CD8-positive, alpha-beta memory T cell (primary cell): ENCODE results near the gene SPATA46. TPM values are rescaled to one million over a fixed set of nuclear protein-coding genes. Genes with fewer than 3 reads are reported as not detected.
"Not testable (repeated sequence)": the region's sequence is repeated elsewhere in the genome, so short reads cannot be mapped to it uniquely, and the experiment has no call there.

Experiments
- CTCF ChIA-PET: fragments of 350-600 bp; sonication (Branson Sonifier 250); formaldehyde crosslinking; loops from one replicate; lab custom pipeline; 2021; ENCODE audit warnings: antibody characterized with exemption; lab: Charles Lee
- POLR2A ChIA-PET: fragments of 350-600 bp; sonication (Branson Sonifier 250); formaldehyde crosslinking; loops from one replicate; lab custom pipeline; 2021; ENCODE audit warnings: antibody characterized with exemption; lab: Charles Lee
- DNase-seq, 5 donors: peaks; one replicate each; pipeline versions ENCODE4 v3.0.0 to v3.0.0-alpha.2; 2020 to 2022; ENCODE audit warnings: mixed read lengths in 1 of 5
- H3K27ac ChIP-seq: one replicate; pipeline ENCODE4 v1.7.0; 2013; ENCODE audit warnings: low read depth, mild to moderate bottlenecking, low read length, moderate library complexity
- H3K27me3 ChIP-seq: 2 replicates; pipeline ENCODE4 v1.7.0; 2013; ENCODE audit warnings: low read length, mild to moderate bottlenecking; ENCODE audit not compliant: insufficient read depth, poor library complexity, severe bottlenecking
- H3K36me3 ChIP-seq: 2 replicates; pipeline ENCODE4 v1.7.0; 2013; ENCODE audit warnings: mild to moderate bottlenecking, low read length, moderate library complexity; ENCODE audit not compliant: insufficient read depth
- H3K4me1 ChIP-seq: 2 replicates; pipeline ENCODE4 v1.7.0; 2013; ENCODE audit warnings: mild to moderate bottlenecking, low read length, moderate library complexity; ENCODE audit not compliant: insufficient read depth
- H3K4me3 ChIP-seq: 2 replicates; pipeline ENCODE4 v1.7.0; 2013; ENCODE audit warnings: mild to moderate bottlenecking, low read length
- H3K9me3 ChIP-seq: 2 replicates; pipeline ENCODE4 v1.7.0; 2013; ENCODE audit warnings: mild to moderate bottlenecking, low read length
- H3K27ac Mint-ChIP-seq, 8 donors: one replicate each; pipeline ENCODE4 v1.8.0; 2020 to 2021; ENCODE audit warnings: mixed read lengths in 8 of 8, mild to moderate bottlenecking in 6 of 8, inconsistent platforms in 3 of 8, moderate library complexity in 3 of 8
- H3K27me3 Mint-ChIP-seq, 2 donors: one replicate each; pipeline ENCODE4 v1.8.0; 2020 to 2021; ENCODE audit warnings: mixed read lengths in 2 of 2, mild to moderate bottlenecking in 1 of 2, moderate library complexity in 1 of 2
- H3K36me3 Mint-ChIP-seq, 3 donors: one replicate each; pipeline ENCODE4 v1.8.0; 2020 to 2021; ENCODE audit warnings: mixed read lengths in 3 of 3, inconsistent platforms in 1 of 3, mild to moderate bottlenecking in 1 of 3
- H3K4me1 Mint-ChIP-seq, 3 donors: one replicate each; pipeline ENCODE4 v1.8.0; 2020 to 2021; ENCODE audit warnings: mixed read lengths in 3 of 3, inconsistent platforms in 1 of 3, mild to moderate bottlenecking in 1 of 3
- H3K4me3 Mint-ChIP-seq, 7 donors: one replicate each; pipeline ENCODE4 v1.8.0; 2020 to 2021; ENCODE audit warnings: mixed read lengths in 7 of 7, mild to moderate bottlenecking in 6 of 7, moderate library complexity in 4 of 7, inconsistent platforms in 2 of 7
- H3K9me3 Mint-ChIP-seq, 5 donors: one replicate each; pipeline ENCODE4 v1.8.0; 2020 to 2022; ENCODE audit warnings: mixed read lengths in 5 of 5, mild to moderate bottlenecking in 3 of 5, moderate library complexity in 2 of 5, inconsistent platforms in 1 of 5
- polyA plus RNA-seq: library from polyadenylated mRNA; unstranded; fragments of 300-500 nt; fragmentation: Illumina TruSeq; gene quantifications from one replicate; pipeline ENCODE4 v1.2.3, GENCODE V29; 2021
- total RNA-seq, 2 experiments: library from RNA; stranded (reverse); gene quantifications; one replicate each; pipeline ENCODE4 v1.2.3, GENCODE V29; 2021

Gene SPATA46, protein sequence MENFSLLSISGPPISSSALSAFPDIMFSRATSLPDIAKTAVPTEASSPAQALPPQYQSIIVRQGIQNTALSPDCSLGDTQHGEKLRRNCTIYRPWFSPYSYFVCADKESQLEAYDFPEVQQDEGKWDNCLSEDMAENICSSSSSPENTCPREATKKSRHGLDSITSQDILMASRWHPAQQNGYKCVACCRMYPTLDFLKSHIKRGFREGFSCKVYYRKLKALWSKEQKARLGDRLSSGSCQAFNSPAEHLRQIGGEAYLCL
- total RNA-seq (not detected), polyA plus RNA-seq (not detected)

DNA sequence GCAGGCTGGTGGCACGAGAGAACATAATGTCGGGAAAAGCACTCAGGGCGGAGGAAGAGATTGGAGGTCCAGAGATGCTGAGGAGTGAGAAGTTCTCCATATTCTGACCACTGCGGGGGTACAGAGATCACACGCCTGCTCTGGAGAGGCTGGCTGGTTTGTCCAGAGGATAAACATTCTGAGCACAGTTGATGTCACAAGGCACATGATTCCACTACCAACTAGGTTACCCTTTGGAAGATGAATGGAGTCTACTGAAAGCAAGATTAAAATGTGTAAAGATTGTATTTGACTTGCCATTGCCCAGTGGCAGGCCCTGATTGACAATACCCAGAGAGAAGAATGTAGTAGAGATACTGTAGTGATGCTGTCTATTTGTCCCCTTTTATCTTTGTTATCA, at the start of gene SPATA46:
TSS of gene SPATA46 (minus strand) at position 164 of the 400 bp plus-strand sequence. CDS start at position 100, 64 bp downstream.
- no peaks in the 10 kb centered on the region for H3K4me1 Mint-ChIP-seq
- no peaks in the 10 kb centered on the region for H3K27me3 Mint-ChIP-seq
- Histone ChIP-seq H3K27me3 (no peaks in the 10 kb centered on the region), H3K27ac (no peak within 1 kb of the TSS), H3K36me3 (no peaks in the 10 kb centered on the region), H3K9me3 (no peaks in the 10 kb centered on the region), H3K4me1 (no peaks in the 10 kb centered on the region), H3K4me3 (no peak within 1 kb of the TSS)
- CTCF ChIA-PET = no interaction called here
- no peaks in the 10 kb centered on the region for H3K36me3 Mint-ChIP-seq
- no peak within 1 kb of the TSS for H3K4me3 Mint-ChIP-seq
- no peak within 1 kb of the TSS for H3K27ac Mint-ChIP-seq
- H3K9me3 Mint-ChIP-seq = no peaks in the 10 kb centered on the region
- DNase-seq = no peak
- POLR2A ChIA-PET = no interaction called here

DNA sequence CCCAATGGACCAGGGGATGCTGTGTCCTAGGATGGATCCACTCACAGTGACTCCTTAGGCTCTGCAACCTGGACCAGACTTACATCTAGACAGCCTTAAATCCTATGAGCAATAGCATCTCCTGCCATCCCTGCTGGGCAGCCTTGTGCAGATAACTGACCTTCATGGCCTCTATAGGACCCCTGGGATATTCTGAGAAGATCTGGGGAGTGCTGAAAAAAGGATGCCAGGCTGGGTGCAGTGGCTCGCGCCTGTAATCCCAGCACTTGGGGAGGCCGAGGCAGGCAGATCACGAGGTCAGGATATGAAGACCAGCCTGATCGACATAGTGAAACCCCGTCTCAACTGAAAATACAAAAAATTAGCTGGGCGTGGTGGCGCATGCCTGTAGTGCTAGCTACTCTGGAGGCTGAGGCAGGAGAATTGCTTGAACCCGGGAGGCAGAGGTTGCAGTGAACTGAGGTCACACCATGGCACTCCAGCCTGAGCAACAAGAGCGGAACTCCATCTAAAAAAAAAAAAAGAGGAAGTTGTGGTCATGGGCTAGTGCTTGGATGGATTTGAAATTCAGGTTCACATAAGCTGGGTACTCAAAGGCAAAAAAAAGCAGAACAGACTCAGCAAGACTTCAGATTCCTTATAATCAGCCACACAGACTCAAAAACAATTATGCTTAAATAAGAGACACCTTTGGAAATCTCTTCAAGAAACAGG, 46.2 kb upstream of the SPATA46 start:
- CTCF ChIA-PET = no interaction called here

DNA sequence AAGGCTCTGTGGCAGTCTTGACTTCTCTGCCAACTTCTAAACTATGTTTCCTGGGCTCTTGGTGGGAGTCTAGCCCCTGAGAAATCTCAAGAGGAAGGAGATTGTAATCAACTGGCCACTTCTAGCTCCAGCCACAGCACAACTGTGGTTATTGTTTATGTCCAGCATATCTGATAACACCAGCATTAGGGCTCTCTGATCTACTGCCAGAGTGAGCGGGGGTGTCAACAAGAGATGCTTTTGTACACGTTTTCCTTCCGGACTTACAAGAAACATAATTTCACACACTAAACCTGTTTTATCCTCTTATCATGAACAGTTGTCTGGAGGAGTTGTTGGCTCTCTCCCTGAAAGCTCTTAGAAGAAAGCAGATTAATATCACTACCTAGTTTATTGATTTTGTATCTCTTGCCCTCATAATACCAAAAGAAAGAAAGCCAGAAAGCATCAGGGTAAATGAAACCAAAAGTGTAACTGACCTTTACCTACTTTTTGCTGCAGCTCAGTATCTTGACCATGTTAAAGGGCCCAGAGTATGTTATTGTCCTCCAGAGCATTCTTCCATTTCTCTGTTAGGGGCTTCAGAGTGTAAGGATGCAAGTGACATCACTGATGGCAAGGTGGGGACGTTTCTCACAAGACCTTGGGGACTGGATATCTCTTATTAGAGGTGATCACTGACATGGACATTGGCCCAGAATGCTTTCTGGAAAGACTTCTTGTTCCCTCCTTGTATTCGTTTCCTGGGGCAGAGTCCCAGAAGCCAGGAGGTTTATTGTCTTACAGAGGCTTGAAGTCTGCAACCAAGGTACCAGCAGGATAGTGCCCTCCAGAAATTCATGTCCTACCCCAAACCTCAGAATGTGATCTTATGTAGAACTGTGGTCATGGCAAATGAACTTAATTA, 44.9 kb upstream of the SPATA46 start:
- H3K4me3 ChIP-seq = no peak overlapping the region
- POLR2A ChIA-PET = no interaction called here
- CTCF ChIA-PET = no interaction called here
- Mint-ChIP-seq H3K9me3 (peaks cover 0 to 2% (median 0%) of the 10 kb centered on the region in 5 donors), H3K36me3 (peaks cover 0 to 3% (median 0%) of the 10 kb centered on the region in 3 donors), H3K4me1 (no peaks in the 10 kb centered on the region), H3K4me3 (no peak overlapping the region), H3K27ac (no peak overlapping the region), H3K27me3 (peaks cover 12 to 48% of the 10 kb centered on the region in 2 donors)
- no peaks in the 10 kb centered on the region for H3K4me1 ChIP-seq
- no peak overlapping the region for H3K27ac ChIP-seq
- DNase-seq = no peak
- H3K9me3 ChIP-seq = no peaks in the 10 kb centered on the region
- H3K27me3 ChIP-seq = no peaks in the 10 kb centered on the region
- H3K36me3 ChIP-seq = no peaks in the 10 kb centered on the region

More for the DNA sequence above, 46.2 kb upstream of the SPATA46 start:
- Histone ChIP-seq H3K4me3 (no peak overlapping the region), H3K27me3 (no peaks in the 10 kb centered on the region), H3K27ac (no peak overlapping the region), H3K36me3 (no peaks in the 10 kb centered on the region), H3K4me1 (no peaks in the 10 kb centered on the region), H3K9me3 (no peaks in the 10 kb centered on the region)
- POLR2A ChIA-PET = no interaction called here
- no peaks in the 10 kb centered on the region for H3K4me1 Mint-ChIP-seq
- no peak overlapping the region for H3K27ac Mint-ChIP-seq
- H3K9me3 Mint-ChIP-seq = peaks cover 0 to 2% (median 0%) of the 10 kb centered on the region in 5 donors
- H3K36me3 Mint-ChIP-seq = peaks cover 0 to under 1% (median 0%) of the 10 kb centered on the region in 3 donors
- H3K27me3 Mint-ChIP-seq = peaks cover 10 to 36% of the 10 kb centered on the region in 2 donors
- H3K4me3 Mint-ChIP-seq = no peak overlapping the region
- DNase-seq = no peak

DNA sequence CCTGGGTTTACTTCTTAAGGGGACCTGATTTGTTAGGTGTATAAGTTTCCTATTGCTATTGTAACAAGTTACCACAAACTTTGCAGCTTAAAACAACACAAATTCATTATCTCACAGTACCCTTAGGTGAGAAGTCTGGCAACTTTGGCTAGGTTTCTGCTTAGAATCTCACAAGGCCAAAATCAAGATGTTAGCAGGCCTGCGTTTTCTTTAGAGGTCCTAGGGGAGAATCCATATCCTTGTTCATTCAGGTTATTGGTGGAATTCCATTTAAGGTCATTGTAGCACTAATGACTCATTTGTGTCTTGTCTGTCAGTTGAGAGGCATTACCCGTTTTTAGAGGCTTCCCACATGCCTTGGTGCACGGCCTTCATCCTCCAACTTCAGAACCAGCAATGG, 43.5 kb upstream of the SPATA46 start:
- H3K36me3 Mint-ChIP-seq = peaks cover 0 to 3% (median 0%) of the 10 kb centered on the region in 3 donors
- no peaks in the 10 kb centered on the region for H3K4me1 Mint-ChIP-seq
- H3K9me3 Mint-ChIP-seq = peaks cover 0 to 2% (median 0%) of the 10 kb centered on the region in 5 donors
- H3K4me1 ChIP-seq = no peaks in the 10 kb centered on the region
- peaks cover 13 to 61% of the 10 kb centered on the region in 2 donors for H3K27me3 Mint-ChIP-seq
- no peak overlapping the region for H3K27ac ChIP-seq
- no peaks in the 10 kb centered on the region for H3K9me3 ChIP-seq
- no peaks in the 10 kb centered on the region for H3K27me3 ChIP-seq
- ChIA-PET CTCF (no interaction called here), POLR2A (no interaction called here)
- H3K36me3 ChIP-seq = no peaks in the 10 kb centered on the region
- no peak overlapping the region for H3K4me3 ChIP-seq
- DNase-seq = no peak
- H3K4me3 Mint-ChIP-seq = no peak overlapping the region
- H3K27ac Mint-ChIP-seq = no peak overlapping the region

DNA sequence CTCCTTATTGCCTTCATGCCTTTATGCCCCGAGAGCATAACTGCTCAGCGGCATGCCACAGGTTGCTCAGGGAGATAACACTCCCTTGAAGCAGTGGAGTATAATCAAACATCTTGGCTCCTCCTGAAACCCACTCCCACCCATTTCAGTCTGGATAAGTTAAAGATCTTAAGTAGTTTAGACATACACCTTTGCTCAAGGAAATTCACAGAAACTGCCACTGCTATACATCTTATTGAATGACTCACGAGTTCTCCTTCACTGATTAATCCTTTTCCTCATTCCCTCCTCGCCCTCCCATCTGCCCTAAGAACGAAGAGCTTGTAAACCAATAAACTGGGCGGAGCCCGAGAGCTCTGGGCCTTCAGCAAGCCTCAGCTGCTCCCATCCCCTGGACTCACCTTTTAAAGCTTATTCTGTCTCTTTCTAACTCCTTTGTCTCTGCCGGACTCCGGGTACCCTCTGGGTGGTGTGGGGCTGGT, 42.8 kb upstream of the SPATA46 start:
- H3K36me3 Mint-ChIP-seq, DNase-seq, H3K4me3 Mint-ChIP-seq, H3K27ac Mint-ChIP-seq, CTCF ChIA-PET, H3K36me3 ChIP-seq, H3K4me3 ChIP-seq, H3K27me3 ChIP-seq, H3K9me3 ChIP-seq, H3K4me1 Mint-ChIP-seq, POLR2A ChIA-PET, H3K4me1 ChIP-seq, H3K27ac ChIP-seq, H3K9me3 Mint-ChIP-seq: not testable (repeated sequence)
- H3K27me3 Mint-ChIP-seq = peaks cover 13 to 62% of the 10 kb centered on the region in 2 donors

DNA sequence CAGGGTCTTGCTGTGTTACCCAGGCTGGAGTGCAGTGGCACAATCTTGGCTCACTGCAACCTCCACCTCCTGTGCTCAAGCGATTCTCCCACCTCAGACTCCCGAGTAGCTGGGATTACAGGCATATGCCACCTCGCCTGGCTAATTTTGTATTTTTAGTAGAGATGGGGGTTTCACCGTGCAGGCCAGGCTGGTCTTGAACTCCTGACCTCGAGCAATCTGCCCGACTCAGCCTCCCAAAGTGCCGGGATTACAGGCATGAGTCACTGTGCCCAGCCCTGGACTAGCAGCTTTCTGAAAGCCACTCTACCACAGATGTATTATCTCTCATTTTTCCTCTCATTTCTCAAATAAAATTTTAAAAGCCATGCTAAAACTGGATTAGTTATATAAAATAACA, 41.9 kb upstream of the SPATA46 start:
- CTCF ChIA-PET, DNase-seq, H3K4me3 Mint-ChIP-seq, H3K36me3 ChIP-seq, H3K27ac ChIP-seq, H3K27me3 ChIP-seq, H3K36me3 Mint-ChIP-seq, H3K4me1 ChIP-seq, H3K4me3 ChIP-seq, H3K27ac Mint-ChIP-seq, H3K9me3 ChIP-seq, POLR2A ChIA-PET, H3K9me3 Mint-ChIP-seq, H3K4me1 Mint-ChIP-seq: not testable (repeated sequence)
- H3K27me3 Mint-ChIP-seq = peaks cover 17 to 58% of the 10 kb centered on the region in 2 donors

DNA sequence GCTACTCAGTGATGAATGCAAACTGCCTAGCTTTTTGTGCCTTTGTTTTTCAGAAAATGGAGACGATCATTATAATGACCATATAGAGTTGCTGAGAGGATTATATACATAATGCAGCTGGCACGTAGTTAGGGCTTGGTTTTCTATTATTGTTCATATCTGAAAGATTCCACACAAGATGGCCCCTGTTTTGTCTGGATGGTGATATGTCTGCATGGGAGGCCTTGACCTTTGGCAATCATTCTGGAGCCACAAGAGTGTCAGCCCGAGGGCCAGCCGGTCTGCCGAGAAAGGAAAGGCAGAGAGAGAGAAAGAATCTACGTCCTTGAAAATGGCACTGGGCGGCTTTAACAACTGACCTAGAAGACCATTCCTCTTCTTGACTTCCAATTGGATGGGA, 41.0 kb upstream of the SPATA46 start:
- no peaks in the 10 kb centered on the region for H3K27me3 ChIP-seq
- no peaks in the 10 kb centered on the region for H3K4me1 ChIP-seq
- no peaks in the 10 kb centered on the region for H3K36me3 ChIP-seq
- H3K36me3 Mint-ChIP-seq = peaks cover 0 to 3% (median 0%) of the 10 kb centered on the region in 3 donors
- POLR2A ChIA-PET = no interaction called here
- no peak overlapping the region for H3K4me3 Mint-ChIP-seq
- H3K27ac ChIP-seq = no peak overlapping the region
- H3K4me3 ChIP-seq = no peak overlapping the region
- no peaks in the 10 kb centered on the region for H3K9me3 ChIP-seq
- no peak overlapping the region for H3K27ac Mint-ChIP-seq
- DNase-seq = no peak
- no peaks in the 10 kb centered on the region for H3K4me1 Mint-ChIP-seq
- H3K9me3 Mint-ChIP-seq = peaks cover 0 to 2% (median 0%) of the 10 kb centered on the region in 5 donors
- peaks cover 20 to 59% of the 10 kb centered on the region in 2 donors for H3K27me3 Mint-ChIP-seq
- CTCF ChIA-PET = no interaction called here
